ENCODE data around the gene ATXN7L3.

ATXN7L3 gene

GRCh38 chr17:44200478-44201155, 933 bp upstream of the ATXN7L3 start:
- Histone ChIP-seq H3K9ac (ENCODE audit: low read depth, low read length) (peak overlapping the region; percentile 98), H3K36me3 (ENCODE audit: insufficient read depth, low read length) (peaks cover 22% of the 10 kb centered on the region), H3K9me3 (ENCODE audit: insufficient read depth, low read length, severe bottlenecking) (no peaks in the 10 kb centered on the region), H4K20me1 (ENCODE audit: insufficient read depth, low read length) (peaks cover 19% of the 10 kb centered on the region), H3K79me2 (ENCODE audit: insufficient read depth, low read length) (peaks cover 36% of the 10 kb centered on the region), H3K27me3 (ENCODE audit: insufficient read depth, low read length, poor library complexity) (no peaks in the 10 kb centered on the region), H3K4me2 (ENCODE audit: insufficient read depth, low read length) (peak overlapping the region; percentile 82), H2AFZ (ENCODE audit: low read depth, low read length) (peak overlapping the region; percentile 84), H3K4me3 (ENCODE audit: low read depth in 1 of 2, low read length in 2 of 2) (peak overlapping the region; percentile 62 to 74), H3K4me1 (ENCODE audit: insufficient read depth, low read length) (peaks cover 36% of the 10 kb centered on the region), H3K27ac (ENCODE audit: low read length) (peak overlapping the region; percentile 93)
- no peak for TF ChIP-seq EZH2 (IDR thresholded peaks at IDR 0.05; ENCODE audit: borderline replicate concordance, low read depth, low read length, severe bottlenecking)
- TF ChIP-seq, protein P1, sequence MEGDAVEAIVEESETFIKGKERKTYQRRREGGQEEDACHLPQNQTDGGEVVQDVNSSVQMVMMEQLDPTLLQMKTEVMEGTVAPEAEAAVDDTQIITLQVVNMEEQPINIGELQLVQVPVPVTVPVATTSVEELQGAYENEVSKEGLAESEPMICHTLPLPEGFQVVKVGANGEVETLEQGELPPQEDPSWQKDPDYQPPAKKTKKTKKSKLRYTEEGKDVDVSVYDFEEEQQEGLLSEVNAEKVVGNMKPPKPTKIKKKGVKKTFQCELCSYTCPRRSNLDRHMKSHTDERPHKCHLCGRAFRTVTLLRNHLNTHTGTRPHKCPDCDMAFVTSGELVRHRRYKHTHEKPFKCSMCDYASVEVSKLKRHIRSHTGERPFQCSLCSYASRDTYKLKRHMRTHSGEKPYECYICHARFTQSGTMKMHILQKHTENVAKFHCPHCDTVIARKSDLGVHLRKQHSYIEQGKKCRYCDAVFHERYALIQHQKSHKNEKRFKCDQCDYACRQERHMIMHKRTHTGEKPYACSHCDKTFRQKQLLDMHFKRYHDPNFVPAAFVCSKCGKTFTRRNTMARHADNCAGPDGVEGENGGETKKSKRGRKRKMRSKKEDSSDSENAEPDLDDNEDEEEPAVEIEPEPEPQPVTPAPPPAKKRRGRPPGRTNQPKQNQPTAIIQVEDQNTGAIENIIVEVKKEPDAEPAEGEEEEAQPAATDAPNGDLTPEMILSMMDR (IDR thresholded peaks at IDR 0.05; ENCODE audit: borderline replicate concordance, extremely low read depth, low read length, poor library complexity, severe bottlenecking) = no peak
- ATAC-seq (ENCODE audit: insufficient read depth, low read depth) (peak; percentile 1; the same call in 2 of the 3 replicates), DNase-seq (peak; percentile 47)

GRCh38 chr17:44198721-44199552, 747 bp downstream of the ATXN7L3 start:
- peak; percentile 13 for ATAC-seq (ENCODE audit: insufficient read depth, low read depth)
- no peaks in the 10 kb centered on the region for H3K27me3 ChIP-seq (ENCODE audit: insufficient read depth, low read length, poor library complexity)
- H3K4me3 ChIP-seq (ENCODE audit: low read depth in 1 of 2, low read length in 2 of 2) = peak overlapping the region; percentile 71 to 88
- peak; percentile 69 for DNase-seq
- H3K27ac ChIP-seq (ENCODE audit: low read length) = peak overlapping the region; percentile 79
- peak overlapping the region; percentile 57; the same call in 1 of the 2 replicates for H2AFZ ChIP-seq (ENCODE audit: low read depth, low read length)
- TF ChIP-seq, protein P1 (IDR thresholded peaks at IDR 0.05; ENCODE audit: borderline replicate concordance, extremely low read depth, low read length, poor library complexity, severe bottlenecking) = no peak
- no peak for TF ChIP-seq EZH2 (IDR thresholded peaks at IDR 0.05; ENCODE audit: borderline replicate concordance, low read depth, low read length, severe bottlenecking)
- no peaks in the 10 kb centered on the region for H3K9me3 ChIP-seq (ENCODE audit: insufficient read depth, low read length, severe bottlenecking)
- H3K4me1 ChIP-seq (ENCODE audit: insufficient read depth, low read length) = peaks cover 33% of the 10 kb centered on the region
- peaks cover 44% of the 10 kb centered on the region for H3K79me2 ChIP-seq (ENCODE audit: insufficient read depth, low read length)
- H3K36me3 ChIP-seq (ENCODE audit: insufficient read depth, low read length) = peaks cover 39% of the 10 kb centered on the region
- peak overlapping the region; percentile 68 for H3K9ac ChIP-seq (ENCODE audit: low read depth, low read length)
- H3K4me2 ChIP-seq (ENCODE audit: insufficient read depth, low read length) = peak overlapping the region; percentile 97
- peaks cover 19% of the 10 kb centered on the region for H4K20me1 ChIP-seq (ENCODE audit: insufficient read depth, low read length)

GRCh38 chr17:44197980-44198720, 1.5 kb downstream of the ATXN7L3 start:
- H3K4me2 ChIP-seq (ENCODE audit: insufficient read depth, low read length) = peak overlapping the region; percentile 97
- H3K4me3 ChIP-seq (ENCODE audit: low read depth in 1 of 2, low read length in 2 of 2) = peak overlapping the region; percentile 71 to 88; a peak in 3 of 4 replicates
- peaks cover 30% of the 10 kb centered on the region for H3K4me1 ChIP-seq (ENCODE audit: insufficient read depth, low read length)
- no peaks in the 10 kb centered on the region for H3K27me3 ChIP-seq (ENCODE audit: insufficient read depth, low read length, poor library complexity)
- peaks cover 47% of the 10 kb centered on the region for H3K36me3 ChIP-seq (ENCODE audit: insufficient read depth, low read length)
- H3K27ac ChIP-seq (ENCODE audit: low read length) = peak overlapping the region; percentile 79
- no peak for TF ChIP-seq EZH2 (IDR thresholded peaks at IDR 0.05; ENCODE audit: borderline replicate concordance, low read depth, low read length, severe bottlenecking)
- TF ChIP-seq, protein P1 (IDR thresholded peaks at IDR 0.05; ENCODE audit: borderline replicate concordance, extremely low read depth, low read length, poor library complexity, severe bottlenecking) = peak; percentile 27
- peaks cover 24% of the 10 kb centered on the region for H4K20me1 ChIP-seq (ENCODE audit: insufficient read depth, low read length)
- H2AFZ ChIP-seq (ENCODE audit: low read depth, low read length) = peak overlapping the region; percentile 57; the same call in 1 of the 2 replicates
- DNase-seq (peak; percentile 67), ATAC-seq (ENCODE audit: insufficient read depth, low read depth) (peak; percentile 27)
- H3K9me3 ChIP-seq (ENCODE audit: insufficient read depth, low read length, severe bottlenecking) = no peaks in the 10 kb centered on the region
- H3K79me2 ChIP-seq (ENCODE audit: insufficient read depth, low read length) = peaks cover 44% of the 10 kb centered on the region
- peak overlapping the region; percentile 68 for H3K9ac ChIP-seq (ENCODE audit: low read depth, low read length)

Measured in DND-41 (cell line).